Endothelial cell of umbilical vein (primary cell): ENCODE data around the gene ABLIM1. TPM values are rescaled to one million over a fixed set of nuclear protein-coding genes. Genes with fewer than 3 reads are reported as not detected.

Experiments
- BruUV-seq: library from RNA; stranded (reverse); fragments of 400-500 nt; replicated peaks from 2 replicates; lab custom pipeline; 2021; lab: Mats Ljungman, UMichigan
- CTCF ChIA-PET: fragments of 300-600, 350-600 bp; sonication (Branson Sonifier 250); formaldehyde crosslinking; loops from one replicate; lab custom pipeline; 2021; ENCODE audit warnings: antibody characterized with exemption, inconsistent platforms; lab: Charles Lee
- POLR2A ChIA-PET: fragments of 300-600, 350-600 bp; sonication (Branson Sonifier 250); formaldehyde crosslinking; loops from one replicate; lab custom pipeline; 2021; ENCODE audit warnings: antibody characterized with exemption, inconsistent platforms; lab: Charles Lee
- DNase-seq: peaks from one replicate; pipeline ENCODE4 v3.0.0-alpha.2; 2011; ENCODE audit warnings: low read depth, low spot score
- FAIRE-seq: peaks from 2 replicates; lab custom pipeline; 2011; peaks lifted over from hg19 to GRCh38; lab: Jason Lieb, UNC
- H2AFZ ChIP-seq: 2 replicates; pipeline ENCODE4 v1.6.0; 2012; ENCODE audit warnings: low read depth, low read length, control low read depth, inconsistent platforms
- H3K27ac ChIP-seq: 2 replicates; pipeline ENCODE4 v1.5.1; 2011; ENCODE audit warnings: low read depth, mild to moderate bottlenecking, control low read depth, low read length, moderate library complexity; ENCODE audit not compliant: insufficient read depth
- H3K27me3 ChIP-seq, 2 experiments: 2 replicates each; pipeline versions ENCODE4 v1.6.0 to v1.6.1; 2011; ENCODE audit warnings: low read length in 2 of 2, mixed read lengths in 1 of 2; ENCODE audit not compliant: control insufficient read depth in 2 of 2, insufficient read depth in 2 of 2
- H3K36me3 ChIP-seq, 2 experiments: 2 replicates in 1 of 2; 3 replicates in 1 of 2; pipeline ENCODE4 v1.5.1; 2011; ENCODE audit warnings: low read length in 2 of 2, mild to moderate bottlenecking in 1 of 2, moderate library complexity in 1 of 2; ENCODE audit not compliant: control insufficient read depth in 2 of 2, insufficient read depth in 2 of 2; ENCODE audit errors: extremely low read depth in 1 of 2
- H3K4me1 ChIP-seq: 3 replicates; pipeline ENCODE4 v1.5.1; 2011; ENCODE audit warnings: mild to moderate bottlenecking, low read length; ENCODE audit not compliant: control insufficient read depth, insufficient read depth; ENCODE audit errors: extremely low read depth
- H3K4me2 ChIP-seq: 2 replicates; pipeline ENCODE4 v1.6.1; 2011; ENCODE audit warnings: low read length, control low read depth, mixed read lengths; ENCODE audit not compliant: insufficient read depth
- H3K4me3 ChIP-seq, 3 experiments: fragments of 200-600 bp in 1 of 3; sonication (generic), shearing (Covaris generic) in 1 of 3; replicated peaks in 1 of 3; 2 replicates each; pipeline ENCODE4 v1.5.1; 2011 to 2016; ENCODE audit warnings: control low read depth in 3 of 3, low read length in 3 of 3, mild to moderate bottlenecking in 2 of 3, inconsistent platforms in 1 of 3, low read depth in 1 of 3, moderate library complexity in 1 of 3; ENCODE audit not compliant: insufficient read depth in 1 of 3
- H3K79me2 ChIP-seq: 2 replicates; pipeline ENCODE4 v1.6.0; 2012; ENCODE audit warnings: low read length, inconsistent platforms; ENCODE audit not compliant: control insufficient read depth, insufficient read depth
- H3K9ac ChIP-seq: replicated peaks from 2 replicates; pipeline ENCODE3; 2011; ENCODE audit warnings: low read length, control low read depth; ENCODE audit not compliant: insufficient read depth; ENCODE audit errors: extremely low read depth
- H3K9me1 ChIP-seq: replicated peaks from 3 replicates; pipeline ENCODE4 v1.6.0; 2011; ENCODE audit warnings: mild to moderate bottlenecking, low read length; ENCODE audit not compliant: control insufficient read depth, insufficient read depth; ENCODE audit errors: extremely low read depth
- H3K9me3 ChIP-seq: replicated peaks from 2 replicates; pipeline ENCODE4 v1.5.1; 2012; ENCODE audit warnings: low read length, inconsistent platforms; ENCODE audit not compliant: control insufficient read depth, insufficient read depth
- H4K20me1 ChIP-seq: replicated peaks from 2 replicates; pipeline ENCODE3; 2011; ENCODE audit warnings: mild to moderate bottlenecking, low read length; ENCODE audit not compliant: control insufficient read depth, insufficient read depth; ENCODE audit errors: extremely low read depth
- CTCF ChIP-seq, 2 donors: IDR thresholded peaks; 1 replicate in 1 of 2; 2 replicates in 1 of 2; pipeline ENCODE4 v1.5.1; 2011; ENCODE audit warnings: low read length in 2 of 2, mild to moderate bottlenecking in 2 of 2, moderate library complexity in 2 of 2, control low read depth in 1 of 2, inconsistent platforms in 1 of 2, low read depth in 1 of 2; ENCODE audit not compliant: insufficient read depth in 1 of 2; ENCODE audit errors: extremely low read depth in 1 of 2
- EZH2 ChIP-seq: IDR thresholded peaks from 2 replicates; pipeline ENCODE4 v1.6.1; 2012; ENCODE audit warnings: borderline replicate concordance, low read depth, mild to moderate bottlenecking, moderate library complexity, low read length, inconsistent platforms; ENCODE audit not compliant: severe bottlenecking
- FOS ChIP-seq: IDR thresholded peaks from 2 replicates; pipeline ENCODE4 v1.6.1; 2011; ENCODE audit warnings: mild to moderate bottlenecking, low read length, moderate library complexity, borderline replicate concordance; ENCODE audit not compliant: insufficient read depth
- GATA2 ChIP-seq: IDR thresholded peaks from 2 replicates; pipeline ENCODE4 v1.7.0; 2011; ENCODE audit warnings: low read depth, mild to moderate bottlenecking, moderate library complexity, mixed read lengths, low read length; ENCODE audit not compliant: insufficient read length, insufficient read depth
- JUN ChIP-seq: IDR thresholded peaks from 2 replicates; pipeline ENCODE4 v1.6.1; 2011; ENCODE audit warnings: borderline replicate concordance, low read depth; ENCODE audit not compliant: insufficient read length, insufficient read depth
- MAX ChIP-seq: IDR thresholded peaks from 2 replicates; pipeline ENCODE4 v1.6.1; 2011; ENCODE audit not compliant: insufficient read depth, insufficient read length
- MYC ChIP-seq: IDR thresholded peaks from one replicate; pipeline ENCODE4 v1.6.1; 2011; ENCODE audit warnings: mild to moderate bottlenecking, low read depth, low read length
- POLR2A ChIP-seq: IDR thresholded peaks from 2 replicates; pipeline ENCODE4 v1.6.1; 2012; ENCODE audit warnings: low read depth, mild to moderate bottlenecking, control low read depth, low read length
- POLR2AphosphoS5 ChIP-seq: IDR thresholded peaks from 2 replicates; pipeline ENCODE4 v1.6.1; 2012; ENCODE audit warnings: low read depth, mild to moderate bottlenecking, control low read depth, low read length, moderate library complexity; ENCODE audit not compliant: insufficient read depth
- dilution Hi-C: fragments of 300-500 bp; cut with MboI; formaldehyde crosslinking; loops from one replicate; pipeline ENCODE4 v1.15.0; 2019; ENCODE audit warnings: low sequenced_read_pairs; ENCODE audit not compliant: extremely low pct_ligation_motif_present
- intact Hi-C: fragments of 100-400 bp; cut with micrococcal nuclease; formaldehyde crosslinking; loops from one replicate; pipeline ENCODE4 v1.10.0; 2022
- polyA plus RNA-seq, 4 experiments: library from polyadenylated mRNA; depleted of rRNA in 3 of 4; stranded (reverse) in 3 of 4; unstranded in 1 of 4; fragments of >200 nt; gene quantifications; 2 replicates each; pipeline versions ENCODE4 v1.2.1 to v1.2.3, GENCODE V29; 2011 to 2012; ENCODE audit warnings: missing spikeins in 1 of 4
- total RNA-seq: library from RNA; stranded (reverse); gene quantifications from 2 replicates; pipeline ENCODE4 v1.2.3, GENCODE V29; 2021

ABLIM1 gene
- total and polyA plus RNA-seq, 2 donors (not counting 3 experiments of a cell fraction or from before 2014, with no cell fraction given) = 128 to 235 TPM

GRCh38 chr10:114523876-114524275, 134.2 kb downstream of the ABLIM1 start:
- TF ChIP-seq CTCF (IDR thresholded peaks at IDR 0.05; ENCODE audit: extremely low read depth in 1 of 2, insufficient read depth in 1 of 2, low read depth in 1 of 2, low read length in 2 of 2) (no peak), FOS (no peak), MYC (no peak), EZH2 (no peak), POLR2A (no peak), POLR2AphosphoS5 (no peak)
- H3K27me3 ChIP-seq = no peaks in the 10 kb centered on the region
- no peak overlapping the region for H3K4me3 ChIP-seq
- ChIA-PET POLR2A (no interaction called here), CTCF (interaction anchor here (1.0 to 4.6 kb wide), 2 partner anchors 28 to 52 kb away, joined by 3 to 29 read pairs; no protein-coding TSS in a partner anchor)
- no peak overlapping the region for H3K4me2 ChIP-seq
- FAIRE-seq = no peak
- no peak overlapping the region for H3K27ac ChIP-seq
- no peaks in the 10 kb centered on the region for H3K79me2 ChIP-seq
- H2AFZ ChIP-seq = no peak overlapping the region
- H3K9me3 ChIP-seq = no peaks in the 10 kb centered on the region
- H3K36me3 ChIP-seq = peaks cover 0 to 2% of the 10 kb centered on the region in 2 experiments
- no peak overlapping the region for H3K9ac ChIP-seq
- H3K4me1 ChIP-seq = peaks cover 21% of the 10 kb centered on the region
- no TSS peak for BruUV-seq
- H4K20me1 ChIP-seq = no peaks in the 10 kb centered on the region
- dilution Hi-C loops (no loop called here), intact Hi-C loops (no loop called here)
- H3K9me1 ChIP-seq = no peaks in the 10 kb centered on the region
- no peak for DNase-seq

- H3K4me1 ChIP-seq = peaks cover 12% of the 10 kb centered on the region
- H4K20me1 ChIP-seq = no peaks in the 10 kb centered on the region
- no peaks in the 10 kb centered on the region for H3K9me1 ChIP-seq
- no peak overlapping the region for H3K4me3 ChIP-seq
- FAIRE-seq (no peak), DNase-seq (no peak)
- no peak for TF ChIP-seq MAX
- TF ChIP-seq EZH2 = no peak
- TF ChIP-seq CTCF (IDR thresholded peaks at IDR 0.05; ENCODE audit: extremely low read depth in 1 of 2, insufficient read depth in 1 of 2, low read depth in 1 of 2, low read length in 2 of 2) = no peak
- no peak for TF ChIP-seq FOS
- no peak for TF ChIP-seq GATA2
- TF ChIP-seq MYC = no peak
- TF ChIP-seq POLR2A = no peak
- TF ChIP-seq POLR2AphosphoS5 = no peak
- TF ChIP-seq JUN = no peak
- H3K9me3 ChIP-seq = no peaks in the 10 kb centered on the region
- no peak overlapping the region for H3K4me2 ChIP-seq
- intact Hi-C loops = no loop called here
- H3K36me3 ChIP-seq = peaks cover 0 to 2% of the 10 kb centered on the region in 2 experiments
- no peak overlapping the region for H3K9ac ChIP-seq
- H3K27me3 ChIP-seq = no peaks in the 10 kb centered on the region
- no peak overlapping the region for H3K27ac ChIP-seq
- CTCF ChIA-PET = interaction anchor here (0.6 to 2.6 kb wide), 4 partner anchors 12 to 310 kb away, joined by 3 to 8 read pairs (median 4); no protein-coding TSS in a partner anchor
- POLR2A ChIA-PET = no interaction called here
- no TSS peak for BruUV-seq
- dilution Hi-C loops = no loop called here
- H3K79me2 ChIP-seq = no peaks in the 10 kb centered on the region
- H2AFZ ChIP-seq = no peak overlapping the region
Observed at GRCh38 chr10:114521255-114521654, 136.8 kb downstream of the ABLIM1 start.
